ENCODE data around the gene TBCA. TPM values are rescaled to one million over a fixed set of nuclear protein-coding genes. Genes with fewer than 3 reads are reported as not detected.

The TBCA gene
- polyA plus RNA-seq, 1 of the 3 experiments (the other 2 are of a cell fraction): 199 TPM

GRCh38 chr5:77791356-77791755 is 15.2 kb upstream of the TBCA start:
- POLR2A ChIA-PET: no interaction called here

More at GRCh38 chr5:77791356-77791755, 15.2 kb upstream of the TBCA start:
- Histone ChIP-seq H3F3A (replicated peaks; ENCODE audit: insufficient read depth) (no peaks in the 10 kb centered on the region), H3K4me2 (no peak overlapping the region), H3K4me1 (ENCODE audit: control insufficient read depth in 1 of 2, insufficient read depth in 2 of 2, low read depth in 1 of 2, low read length in 1 of 2) (no peaks in the 10 kb centered on the region), H3K9me3 (0 out of 2 replicates have a peak, but pooled peaks cover 9% of the 10 kb centered on the region), H4K20me1 (ENCODE audit: insufficient read depth) (no peaks in the 10 kb centered on the region), H3K9me2 (no peaks in the 10 kb centered on the region), H3K79me2 (ENCODE audit: insufficient read depth) (no peaks in the 10 kb centered on the region), H3K27me3 (ENCODE audit: insufficient read depth) (no peaks in the 10 kb centered on the region; the same call in 1 of the 2 replicates), H2AFZ (ENCODE audit: low read depth) (no peak overlapping the region), H3K9ac (no peak overlapping the region), H3K27ac (ENCODE audit: low read depth in 2 of 2, low read length in 1 of 2) (no peak overlapping the region), H3K36me3 (replicated peaks in 1 of 2; ENCODE audit: control insufficient read depth in 1 of 2, insufficient read depth in 2 of 2, low read length in 1 of 2) (no peaks in the 10 kb centered on the region), H3K4me3 (ENCODE audit: low read depth in 2 of 2, low read length in 1 of 2) (no peak overlapping the region)
- no peak for DNase-seq
- TF ChIP-seq ELF1 (IDR thresholded peaks at IDR 0.05) (no peak), MEF2A (IDR thresholded peaks at IDR 0.05; ENCODE audit: borderline replicate concordance, low read depth) (no peak), MAX (IDR thresholded peaks at IDR 0.05; ENCODE audit: low read depth) (no peak), PBX3 (IDR thresholded peaks at IDR 0.05) (no peak), FOSL2 (IDR thresholded peaks at IDR 0.05; ENCODE audit: borderline replicate concordance, low read depth) (no peak), GATA2 (CRISPR knock-in tag; IDR thresholded peaks at IDR 0.05) (no peak), CHD2 (IDR thresholded peaks at IDR 0.05; ENCODE audit: low read length, partially characterized antibody) (no peak), JUND (IDR thresholded peaks at IDR 0.05) (no peak)
- TF ChIP-seq, protein P1, sequence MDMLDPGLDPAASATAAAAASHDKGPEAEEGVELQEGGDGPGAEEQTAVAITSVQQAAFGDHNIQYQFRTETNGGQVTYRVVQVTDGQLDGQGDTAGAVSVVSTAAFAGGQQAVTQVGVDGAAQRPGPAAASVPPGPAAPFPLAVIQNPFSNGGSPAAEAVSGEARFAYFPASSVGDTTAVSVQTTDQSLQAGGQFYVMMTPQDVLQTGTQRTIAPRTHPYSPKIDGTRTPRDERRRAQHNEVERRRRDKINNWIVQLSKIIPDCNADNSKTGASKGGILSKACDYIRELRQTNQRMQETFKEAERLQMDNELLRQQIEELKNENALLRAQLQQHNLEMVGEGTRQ (IDR thresholded peaks at IDR 0.05; ENCODE audit: borderline replicate concordance, low read depth, low read length): no peak
- TF ChIP-seq, protein P2, sequence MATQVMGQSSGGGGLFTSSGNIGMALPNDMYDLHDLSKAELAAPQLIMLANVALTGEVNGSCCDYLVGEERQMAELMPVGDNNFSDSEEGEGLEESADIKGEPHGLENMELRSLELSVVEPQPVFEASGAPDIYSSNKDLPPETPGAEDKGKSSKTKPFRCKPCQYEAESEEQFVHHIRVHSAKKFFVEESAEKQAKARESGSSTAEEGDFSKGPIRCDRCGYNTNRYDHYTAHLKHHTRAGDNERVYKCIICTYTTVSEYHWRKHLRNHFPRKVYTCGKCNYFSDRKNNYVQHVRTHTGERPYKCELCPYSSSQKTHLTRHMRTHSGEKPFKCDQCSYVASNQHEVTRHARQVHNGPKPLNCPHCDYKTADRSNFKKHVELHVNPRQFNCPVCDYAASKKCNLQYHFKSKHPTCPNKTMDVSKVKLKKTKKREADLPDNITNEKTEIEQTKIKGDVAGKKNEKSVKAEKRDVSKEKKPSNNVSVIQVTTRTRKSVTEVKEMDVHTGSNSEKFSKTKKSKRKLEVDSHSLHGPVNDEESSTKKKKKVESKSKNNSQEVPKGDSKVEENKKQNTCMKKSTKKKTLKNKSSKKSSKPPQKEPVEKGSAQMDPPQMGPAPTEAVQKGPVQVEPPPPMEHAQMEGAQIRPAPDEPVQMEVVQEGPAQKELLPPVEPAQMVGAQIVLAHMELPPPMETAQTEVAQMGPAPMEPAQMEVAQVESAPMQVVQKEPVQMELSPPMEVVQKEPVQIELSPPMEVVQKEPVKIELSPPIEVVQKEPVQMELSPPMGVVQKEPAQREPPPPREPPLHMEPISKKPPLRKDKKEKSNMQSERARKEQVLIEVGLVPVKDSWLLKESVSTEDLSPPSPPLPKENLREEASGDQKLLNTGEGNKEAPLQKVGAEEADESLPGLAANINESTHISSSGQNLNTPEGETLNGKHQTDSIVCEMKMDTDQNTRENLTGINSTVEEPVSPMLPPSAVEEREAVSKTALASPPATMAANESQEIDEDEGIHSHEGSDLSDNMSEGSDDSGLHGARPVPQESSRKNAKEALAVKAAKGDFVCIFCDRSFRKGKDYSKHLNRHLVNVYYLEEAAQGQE (IDR thresholded peaks at IDR 0.05; ENCODE audit: low read depth, low read length): no peak
- 84% methylated on average over 2 of the region's 2 CpGs for WGBS (ENCODE audit: low lambda C conversion rate)
- CTCF ChIA-PET: interaction anchor here (0.7 kb wide), 1 partner anchor 522 kb away, joined by 3 read pairs; no protein-coding TSS in a partner anchor
